Thyroid gland (tissue), 4 donors: ENCODE results near the gene ADARB1. TPM values are rescaled to one million over a fixed set of nuclear protein-coding genes. Genes with fewer than 3 reads are reported as not detected.

Source experiments
- DNase-seq, 2 donors: peaks; one replicate each; pipeline ENCODE4 v3.0.0-alpha.2; 2019
- H3K27ac ChIP-seq, 3 donors: fragments of 200-600 bp; sonication (generic); 1 replicate in 2 of 3; 2 replicates in 1 of 3; pipeline ENCODE4 v1.5.1; 2016 to 2019; ENCODE audit warnings: mild to moderate bottlenecking in 1 of 3, moderate library complexity in 1 of 3
- H3K27me3 ChIP-seq: fragments of 200-600 bp; sonication (generic); one replicate; pipeline ENCODE4 v1.5.1; 2019
- H3K36me3 ChIP-seq, 2 donors: fragments of 200-600 bp; sonication (generic); one replicate each; pipeline ENCODE4 v1.5.1; 2016 to 2019
- H3K4me1 ChIP-seq, 2 donors: fragments of 200-600 bp; sonication (generic); one replicate each; pipeline ENCODE4 v1.5.1; 2017 to 2019
- H3K4me3 ChIP-seq, 3 donors: fragments of 200-600 bp; sonication (generic); replicated peaks in 1 of 3; 1 replicate in 2 of 3; 2 replicates in 1 of 3; pipeline ENCODE4 v1.5.1; 2016; ENCODE audit warnings: mild to moderate bottlenecking in 1 of 3
- H3K9me3 ChIP-seq: fragments of 200-600 bp; sonication (generic); one replicate; pipeline ENCODE4 v1.5.1; 2017
- CTCF ChIP-seq, 6 experiments: fragments of 200-600 bp in 3 of 6; fragments of 450-650 bp in 3 of 6; sonication (generic) in 3 of 6; IDR thresholded peaks; one replicate each; pipeline ENCODE4 v1.5.1; 2016 to 2019; ENCODE audit warnings: antibody characterized with exemption in 6 of 6, mild to moderate bottlenecking in 2 of 6, inconsistent platforms in 1 of 6, moderate library complexity in 1 of 6
- POLR2A ChIP-seq, 2 donors: fragments of 450-650 bp; IDR thresholded peaks; one replicate each; pipeline ENCODE4 v1.6.1; 2017; ENCODE audit warnings: antibody characterized with exemption in 2 of 2, mild to moderate bottlenecking in 2 of 2, moderate library complexity in 1 of 2
- WGBS, 2 donors: methylation state at CpG; one replicate each; pipeline ENCODE4 v1.1.5; 2017; 5-methylcytosine and 5-hydroxymethylcytosine counted together
- intact Hi-C: fragments of 100-400 bp; cut with DNase I; formaldehyde crosslinking; loops from one replicate; pipeline ENCODE4 v1.15.1; 2023
- total RNA-seq, 4 donors: library from RNA; depleted of rRNA; stranded (reverse); fragments of >200 nt; gene quantifications; one replicate each; pipeline ENCODE4 v1.2.3, GENCODE V29; 2016

The ADARB1 gene
- total RNA-seq, 4 donors from 2014 or later, result 5.0 to 20.2 (median 10.1) TPM

- intact Hi-C loops, result no loop called here
Observed at GRCh38 chr21:45207839-45208626, 133.7 kb downstream of the ADARB1 start.

GRCh38 chr21:45208627-45208951 is 134.2 kb downstream of the ADARB1 start:
- intact Hi-C loops, result no loop called here
- no peaks in the 10 kb centered on the region for H3K9me3 ChIP-seq
- DNase-seq, result no peak
- H3K36me3 ChIP-seq, result no peaks in the 10 kb centered on the region
- no peak overlapping the region for H3K4me3 ChIP-seq
- no peaks in the 10 kb centered on the region for H3K4me1 ChIP-seq
- TF ChIP-seq POLR2A (IDR thresholded peaks at IDR 0.05) (no peak), CTCF (IDR thresholded peaks at IDR 0.05) (no peak)
- no peaks in the 10 kb centered on the region for H3K27me3 ChIP-seq
- 78 to 84% methylated on average over 6 of the region's 6 CpGs for WGBS, 2 donors
- no peak overlapping the region for H3K27ac ChIP-seq

More at GRCh38 chr21:45207839-45208626, 133.7 kb downstream of the ADARB1 start:
- H3K27me3 ChIP-seq, result no peaks in the 10 kb centered on the region
- TF ChIP-seq CTCF (IDR thresholded peaks at IDR 0.05) (no peak), POLR2A (IDR thresholded peaks at IDR 0.05) (no peak)
- no peaks in the 10 kb centered on the region for H3K9me3 ChIP-seq
- H3K4me1 ChIP-seq, result no peaks in the 10 kb centered on the region
- WGBS, 2 donors, result 87 to 89% methylated on average over 9 of the region's 9 CpGs
- H3K27ac ChIP-seq, result no peak overlapping the region
- H3K36me3 ChIP-seq, result no peaks in the 10 kb centered on the region
- H3K4me3 ChIP-seq, result no peak overlapping the region
- no peak for DNase-seq

- H3K4me1 ChIP-seq, result no peaks in the 10 kb centered on the region
- DNase-seq, result no peak
- 78 to 87% methylated on average over 3 of the region's 3 CpGs for WGBS, 2 donors
- no peaks in the 10 kb centered on the region for H3K36me3 ChIP-seq
- no peak overlapping the region for H3K4me3 ChIP-seq
- H3K9me3 ChIP-seq, result no peaks in the 10 kb centered on the region
- intact Hi-C loops, result no loop called here
- TF ChIP-seq CTCF (IDR thresholded peaks at IDR 0.05), result no peak
- no peak for TF ChIP-seq POLR2A (IDR thresholded peaks at IDR 0.05)
- H3K27me3 ChIP-seq, result no peaks in the 10 kb centered on the region
- no peak overlapping the region for H3K27ac ChIP-seq
Observed at GRCh38 chr21:45209046-45209445, 134.7 kb downstream of the ADARB1 start.

- Histone ChIP-seq H3K27me3 (no peaks in the 10 kb centered on the region), H3K4me3 (no peak overlapping the region), H3K36me3 (no peaks in the 10 kb centered on the region), H3K27ac (no peak overlapping the region), H3K9me3 (no peaks in the 10 kb centered on the region), H3K4me1 (no peaks in the 10 kb centered on the region)
- DNase-seq, result no peak
- intact Hi-C loops, result no loop called here
- 81% methylated on average over 8 of the region's 8 CpGs for WGBS, 2 donors
- TF ChIP-seq CTCF (IDR thresholded peaks at IDR 0.05) (no peak), POLR2A (IDR thresholded peaks at IDR 0.05) (no peak)
Observed at GRCh38 chr21:45209685-45210284, 135.4 kb downstream of the ADARB1 start.

GRCh38 chr21:45210461-45210983 is 136.1 kb downstream of the ADARB1 start:
- no peak overlapping the region for H3K4me3 ChIP-seq
- TF ChIP-seq CTCF (IDR thresholded peaks at IDR 0.05), result no peak
- TF ChIP-seq POLR2A (IDR thresholded peaks at IDR 0.05), result no peak
- no peak overlapping the region for H3K27ac ChIP-seq
- no peaks in the 10 kb centered on the region for H3K9me3 ChIP-seq
- intact Hi-C loops, result no loop called here
- no peaks in the 10 kb centered on the region for H3K36me3 ChIP-seq
- no peaks in the 10 kb centered on the region for H3K27me3 ChIP-seq
- DNase-seq, result no peak
- WGBS, 2 donors, result 84 to 85% methylated on average over 11 to 12 of the region's 12 CpGs
- no peaks in the 10 kb centered on the region for H3K4me1 ChIP-seq
